ENCODE results near the gene SIRT5.

The SIRT5 gene

DNA sequence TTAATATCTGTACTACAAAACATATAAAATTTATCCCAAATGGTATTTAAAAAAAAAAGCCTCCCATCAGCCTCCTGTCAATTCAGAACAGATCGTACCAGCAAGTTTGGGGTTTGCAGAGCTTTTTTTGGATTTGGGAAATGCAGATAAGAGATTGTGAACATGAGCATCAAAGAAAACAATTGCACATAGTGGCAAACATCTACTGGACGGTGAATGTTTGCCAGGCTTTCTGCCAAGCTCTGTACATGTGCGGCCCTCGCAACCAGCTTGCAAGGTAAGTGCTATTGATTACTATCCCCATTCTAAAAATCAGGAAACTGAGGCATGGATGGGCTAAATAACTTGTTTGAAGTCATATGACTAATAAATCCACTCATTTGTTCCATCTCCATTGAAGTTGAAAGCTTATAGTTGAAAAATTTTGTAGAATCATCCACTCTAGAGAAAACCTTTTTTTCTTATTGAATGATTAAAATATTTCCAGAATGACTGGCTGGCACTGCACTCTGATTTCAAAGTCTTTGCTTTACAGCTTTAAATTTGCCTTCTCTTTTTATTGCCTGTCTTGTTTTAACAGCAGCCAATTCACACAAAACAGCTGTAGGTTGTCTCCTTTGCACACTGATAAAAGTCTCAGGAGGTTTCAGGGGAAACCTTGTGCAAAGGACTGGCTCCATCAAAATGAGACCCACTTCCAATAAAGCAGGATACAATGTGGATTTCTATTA is 37.4 kb upstream of the SIRT5 start:
- peak; percentile 84 for TF ChIP-seq ZNF18 (tag by site-specific recombination; IDR thresholded peaks at IDR 0.05)
- TF ChIP-seq ZNF692 (tag by site-specific recombination; IDR thresholded peaks at IDR 0.05), result no peak
- no peak overlapping the region for H3K4me3 ChIP-seq (ENCODE audit: low read depth, low read length)
- H3K9me3 ChIP-seq (ENCODE audit: control insufficient read depth, insufficient read depth, low read depth, low read length), result no peaks in the 10 kb centered on the region
- H3K27ac ChIP-seq (ENCODE audit: extremely low read depth, low read depth, low read length), result no peak overlapping the region
- H3K36me3 ChIP-seq (ENCODE audit: control insufficient read depth in 2 of 2, insufficient read depth in 1 of 2, low read length in 2 of 2), result no peaks in the 10 kb centered on the region
- ChIA-PET CTCF (interaction anchor here (0.6 to 5.3 kb wide), 16 partner anchors 11 to 626 kb away, joined by 3 to 23 read pairs (median 4); partner anchors contain the start of gene SIRT5), POLR2A (interaction anchor here (1.3 kb wide), 1 partner anchor 38 kb away, joined by 7 read pairs; the partner anchor contains the start of gene SIRT5)
- no peaks in the 10 kb centered on the region for H3K4me1 ChIP-seq (ENCODE audit: control insufficient read depth, insufficient read depth, low read length)

GRCh38 chr6:13537527-13537897 is 36.9 kb upstream of the SIRT5 start:
- ChIA-PET CTCF (interaction anchor here (0.6 to 2.7 kb wide), 21 partner anchors 9 to 626 kb away, joined by 3 to 23 read pairs (median 3); partner anchors contain the start of gene SIRT5), POLR2A (interaction anchor here (1.2 to 1.3 kb wide), 2 partner anchors 37 to 78 kb away, joined by 3 to 7 read pairs; partner anchors contain the start of gene SIRT5)
- no peak overlapping the region for H3K4me3 ChIP-seq (ENCODE audit: low read depth, low read length)

GRCh38 chr6:13538084-13538483 is 36.3 kb upstream of the SIRT5 start:
- ChIA-PET CTCF (interaction anchor here (0.6 to 2.7 kb wide), 23 partner anchors 9 to 627 kb away, joined by 3 to 23 read pairs (median 3); partner anchors contain the start of gene SIRT5), POLR2A (interaction anchor here (1.2 to 1.3 kb wide), 2 partner anchors 37 to 78 kb away, joined by 3 to 7 read pairs; partner anchors contain the start of gene SIRT5)
- peak; percentile 32 for TF ChIP-seq ZNF654 (tag by site-specific recombination; IDR thresholded peaks at IDR 0.05; ENCODE audit: low read depth)
- TF ChIP-seq ZNF501 (tag by site-specific recombination; IDR thresholded peaks at IDR 0.05), result no peak
- no peak for TF ChIP-seq TCF7L2 (IDR thresholded peaks at IDR 0.05; ENCODE audit: borderline replicate concordance, low read depth, low read length)
- TF ChIP-seq KLF10 (tag by site-specific recombination; IDR thresholded peaks at IDR 0.05), result peak; percentile 31; the same call in 1 of the 2 replicates
- Histone ChIP-seq H3K27ac (ENCODE audit: extremely low read depth, low read depth, low read length) (no peak overlapping the region), H3K9me3 (ENCODE audit: control insufficient read depth, insufficient read depth, low read depth, low read length) (no peaks in the 10 kb centered on the region), H3K4me1 (ENCODE audit: control insufficient read depth, insufficient read depth, low read length) (no peaks in the 10 kb centered on the region), H3K4me3 (ENCODE audit: low read depth, low read length) (no peak overlapping the region), H3K36me3 (ENCODE audit: control insufficient read depth in 2 of 2, insufficient read depth in 1 of 2, low read length in 2 of 2) (no peaks in the 10 kb centered on the region)

More at GRCh38 chr6:13537527-13537897, 36.9 kb upstream of the SIRT5 start:
- no peaks in the 10 kb centered on the region for H3K4me1 ChIP-seq (ENCODE audit: control insufficient read depth, insufficient read depth, low read length)
- H3K9me3 ChIP-seq (ENCODE audit: control insufficient read depth, insufficient read depth, low read depth, low read length), result no peaks in the 10 kb centered on the region
- H3K27ac ChIP-seq (ENCODE audit: extremely low read depth, low read depth, low read length), result no peak overlapping the region
- H3K36me3 ChIP-seq (ENCODE audit: control insufficient read depth in 2 of 2, insufficient read depth in 1 of 2, low read length in 2 of 2), result no peaks in the 10 kb centered on the region
- TF ChIP-seq GLIS2 (tag by site-specific recombination; IDR thresholded peaks at IDR 0.05) (no peak), ZNF426 (tag by site-specific recombination; IDR thresholded peaks at IDR 0.05) (no peak), BCL11B (tag by site-specific recombination; IDR thresholded peaks at IDR 0.05; ENCODE audit: low read depth) (no peak), ZNF266 (tag by site-specific recombination; IDR thresholded peaks at IDR 0.05; ENCODE audit: low read depth) (no peak), BCL6B (tag by site-specific recombination; IDR thresholded peaks at IDR 0.05) (no peak), HOXA7 (CRISPR knock-in tag; IDR thresholded peaks at IDR 0.05; ENCODE audit: borderline replicate concordance) (no peak), ZNF654 (tag by site-specific recombination; IDR thresholded peaks at IDR 0.05; ENCODE audit: low read depth) (no peak), ZNF830 (tag by site-specific recombination; IDR thresholded peaks at IDR 0.05; ENCODE audit: low read depth) (no peak)

All from HEK293 (cell line).